ENCODE measurements around the gene LOXHD1.

Gene LOXHD1

GRCh38 chr18:46462523-46462922 lies 194.5 kb downstream of the LOXHD1 start:
- H3K4me3 ChIP-seq (replicated peaks; ENCODE audit: insufficient read depth, low read length), result no peak overlapping the region
- no peak overlapping the region for H3K27ac ChIP-seq (replicated peaks)
- H3K27me3 ChIP-seq (ENCODE audit: insufficient read depth, poor library complexity, severe bottlenecking), result peaks cover 15% of the 10 kb centered on the region
- TF ChIP-seq POLR2AphosphoS5 (IDR thresholded peaks at IDR 0.05; ENCODE audit: low read depth) (no peak), SPI1 (IDR thresholded peaks at IDR 0.05; ENCODE audit: borderline replicate concordance, low read depth) (no peak), REST (IDR thresholded peaks at IDR 0.05; ENCODE audit: insufficient replicate concordance, low read depth) (no peak), GABPA (IDR thresholded peaks at IDR 0.05; ENCODE audit: low read depth) (no peak), CTCF (IDR thresholded peaks at IDR 0.05; ENCODE audit: insufficient read depth, low read length) (no peak)
- no peak for DNase-seq (ENCODE audit: low read depth in 1 of 2, low spot score in 1 of 2)

GRCh38 chr18:46461993-46462392 lies 195.0 kb downstream of the LOXHD1 start:
- TF ChIP-seq CTCF (IDR thresholded peaks at IDR 0.05; ENCODE audit: insufficient read depth, low read length) (no peak), REST (IDR thresholded peaks at IDR 0.05; ENCODE audit: insufficient replicate concordance, low read depth) (no peak), SPI1 (IDR thresholded peaks at IDR 0.05; ENCODE audit: borderline replicate concordance, low read depth) (no peak), POLR2AphosphoS5 (IDR thresholded peaks at IDR 0.05; ENCODE audit: low read depth) (no peak), GABPA (IDR thresholded peaks at IDR 0.05; ENCODE audit: low read depth) (no peak)
- no peak for DNase-seq (ENCODE audit: low read depth in 1 of 2, low spot score in 1 of 2)
- Histone ChIP-seq H3K27ac (replicated peaks) (no peak overlapping the region), H3K27me3 (ENCODE audit: insufficient read depth, poor library complexity, severe bottlenecking) (peaks cover 15% of the 10 kb centered on the region), H3K4me3 (replicated peaks; ENCODE audit: insufficient read depth, low read length) (no peak overlapping the region)

GRCh38 chr18:46460754-46461153 lies 196.3 kb downstream of the LOXHD1 start:
- no peak for TF ChIP-seq CTCF (IDR thresholded peaks at IDR 0.05; ENCODE audit: insufficient read depth, low read length)
- TF ChIP-seq SPI1 (IDR thresholded peaks at IDR 0.05; ENCODE audit: borderline replicate concordance, low read depth), result no peak
- TF ChIP-seq GABPA (IDR thresholded peaks at IDR 0.05; ENCODE audit: low read depth), result no peak
- no peak for TF ChIP-seq REST (IDR thresholded peaks at IDR 0.05; ENCODE audit: insufficient replicate concordance, low read depth)
- TF ChIP-seq POLR2AphosphoS5 (IDR thresholded peaks at IDR 0.05; ENCODE audit: low read depth), result no peak
- Histone ChIP-seq H3K27me3 (ENCODE audit: insufficient read depth, poor library complexity, severe bottlenecking) (peaks cover 10% of the 10 kb centered on the region), H3K4me3 (replicated peaks; ENCODE audit: insufficient read depth, low read length) (no peak overlapping the region), H3K27ac (replicated peaks) (no peak overlapping the region)
- no peak for DNase-seq (ENCODE audit: low read depth in 1 of 2, low spot score in 1 of 2)
